ENCODE measurements around the gene RRM2.
A peak's percentile ranks its signal among the peaks of the same experiment; 100 is the strongest.

The RRM2 gene

GRCh38 chr2:10162586-10163497 is 40.3 kb downstream of the RRM2 start:
- no peak for TF ChIP-seq CTCF (IDR thresholded peaks at IDR 0.05; ENCODE audit: unreplicated experiment in 3 of 3)
- H3K4me3 Mint-ChIP-seq = no peak overlapping the region
- H3K27me3 Mint-ChIP-seq (ENCODE audit: low read depth) = peaks cover 14% of the 10 kb centered on the region
- H3K27ac Mint-ChIP-seq = peak overlapping the region in 2 of 3 experiments; percentile 55 to 74
- H3K36me3 Mint-ChIP-seq (ENCODE audit: low read depth) = no peaks in the 10 kb centered on the region
- peaks cover 22% of the 10 kb centered on the region for H3K4me1 Mint-ChIP-seq
- H3K9me3 Mint-ChIP-seq = no peaks in the 10 kb centered on the region

- H3K4me1 Mint-ChIP-seq = peaks cover 31% of the 10 kb centered on the region
- no peak for TF ChIP-seq CTCF (IDR thresholded peaks at IDR 0.05; ENCODE audit: unreplicated experiment in 3 of 3)
- no peaks in the 10 kb centered on the region for H3K9me3 Mint-ChIP-seq
- H3K27me3 Mint-ChIP-seq (ENCODE audit: low read depth) = peaks cover 18% of the 10 kb centered on the region
- H3K36me3 Mint-ChIP-seq (ENCODE audit: low read depth) = no peaks in the 10 kb centered on the region
- no peak overlapping the region for H3K4me3 Mint-ChIP-seq
- peak overlapping the region in 1 of 3 experiments; percentile 47 for H3K27ac Mint-ChIP-seq
Measured at GRCh38 chr2:10163498-10164486, 41.3 kb downstream of the RRM2 start.

GRCh38 chr2:10164601-10165000 is 42.1 kb downstream of the RRM2 start:
- Mint-ChIP-seq H3K4me3 (no peak overlapping the region), H3K27me3 (ENCODE audit: low read depth) (peaks cover 18% of the 10 kb centered on the region), H3K36me3 (ENCODE audit: low read depth) (no peaks in the 10 kb centered on the region), H3K27ac (no peak overlapping the region), H3K9me3 (no peaks in the 10 kb centered on the region), H3K4me1 (peaks cover 33% of the 10 kb centered on the region)
- no peak for TF ChIP-seq CTCF (IDR thresholded peaks at IDR 0.05; ENCODE audit: unreplicated experiment in 3 of 3)

GRCh38 chr2:10165282-10165681 is 42.7 kb downstream of the RRM2 start:
- Mint-ChIP-seq H3K4me1 (peaks cover 36% of the 10 kb centered on the region), H3K27me3 (ENCODE audit: low read depth) (peaks cover 18% of the 10 kb centered on the region), H3K4me3 (no peak overlapping the region), H3K27ac (no peak overlapping the region), H3K9me3 (no peaks in the 10 kb centered on the region), H3K36me3 (ENCODE audit: low read depth) (no peaks in the 10 kb centered on the region)
- no peak for TF ChIP-seq CTCF (IDR thresholded peaks at IDR 0.05; ENCODE audit: unreplicated experiment in 3 of 3)

- Mint-ChIP-seq H3K4me3 (no peak overlapping the region), H3K27ac (no peak overlapping the region), H3K36me3 (ENCODE audit: low read depth) (no peaks in the 10 kb centered on the region), H3K27me3 (ENCODE audit: low read depth) (peaks cover 19% of the 10 kb centered on the region), H3K9me3 (no peaks in the 10 kb centered on the region), H3K4me1 (peaks cover 41% of the 10 kb centered on the region)
- no peak for TF ChIP-seq CTCF (IDR thresholded peaks at IDR 0.05; ENCODE audit: unreplicated experiment in 3 of 3)
Measured at GRCh38 chr2:10165861-10166675, 43.5 kb downstream of the RRM2 start.

All from nephron (organoid).